ENCODE data around the gene NDUFB8.
A peak's percentile ranks its signal among the peaks of the same experiment; 100 is the strongest.

Gene NDUFB8

DNA sequence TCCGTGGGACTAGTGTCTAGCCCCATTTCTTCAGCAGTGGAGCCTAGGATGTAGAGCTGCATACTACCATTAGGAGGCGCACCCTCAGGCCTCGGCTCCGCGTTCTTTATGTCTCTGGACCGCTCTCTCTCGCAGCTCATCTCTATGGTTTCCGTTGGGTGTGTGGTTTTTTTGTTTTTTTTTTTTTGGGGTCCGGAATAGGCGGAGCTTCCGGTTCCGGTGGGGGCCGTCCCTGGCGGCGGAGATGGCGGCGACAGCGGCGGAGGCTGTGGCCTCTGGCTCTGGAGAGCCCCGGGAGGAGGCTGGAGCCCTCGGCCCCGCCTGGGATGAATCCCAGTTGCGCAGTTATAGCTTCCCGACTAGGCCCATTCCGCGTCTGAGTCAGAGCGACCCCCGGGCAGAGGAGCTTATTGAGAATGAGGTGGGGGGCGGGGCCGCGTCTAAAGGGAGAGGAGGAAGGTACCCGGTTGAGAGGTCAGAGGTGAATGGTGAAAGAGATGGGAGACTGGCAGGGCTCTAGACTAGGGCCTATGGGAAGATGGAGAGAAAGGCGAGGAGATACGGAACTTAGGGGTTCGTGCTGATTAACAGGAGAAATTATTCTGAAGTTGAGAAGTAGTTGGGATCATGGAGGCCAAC lies 6.2 kb upstream of the NDUFB8 start, which contains the start of gene HIF1AN:
TSS of gene HIF1AN (plus strand) at position 229 of the 639 bp plus-strand sequence. CDS start at position 245, 16 bp downstream.
- DNase-seq: peak; percentile 96 to 98 (median 98)

DNA sequence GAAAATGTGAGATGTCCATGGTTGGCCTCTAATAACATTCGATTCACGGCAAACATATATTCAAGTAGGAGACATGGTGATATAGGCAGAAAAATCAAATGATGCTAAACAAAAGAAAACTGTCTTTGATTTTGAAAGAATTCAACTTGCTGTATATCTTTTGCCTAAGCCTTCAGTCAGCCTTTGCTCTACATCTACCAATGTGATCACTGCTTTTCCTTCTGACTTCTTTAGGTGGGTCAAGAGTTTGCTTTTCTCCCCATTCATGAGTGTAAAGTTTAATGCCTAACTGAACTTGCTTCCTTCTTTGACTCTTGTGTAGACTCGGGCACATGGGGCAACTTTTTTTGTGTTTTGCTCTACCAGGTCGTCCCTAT lies 5.7 kb upstream of the NDUFB8 start:
- DNase-seq: no peak

DNA sequence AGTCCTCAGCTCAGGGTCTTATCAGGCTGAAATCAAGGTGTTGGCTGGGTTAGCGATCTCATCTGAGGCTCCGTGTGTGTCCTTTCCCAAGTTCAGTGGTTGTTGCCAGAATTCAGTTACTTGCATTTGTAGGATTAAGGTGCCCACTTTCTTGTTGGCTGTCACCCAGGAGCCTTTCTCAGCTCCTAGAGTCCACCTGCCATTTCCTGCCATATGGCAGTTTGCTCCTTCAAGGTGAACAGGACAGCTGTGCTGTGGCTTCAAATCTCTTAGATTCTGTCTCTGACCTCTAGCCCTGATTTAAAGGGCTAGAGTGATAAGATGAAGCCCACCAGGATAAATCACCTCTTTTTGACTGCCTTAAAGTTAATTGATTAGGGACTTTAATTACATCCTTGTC lies 5.1 kb upstream of the NDUFB8 start:
- DNase-seq: no peak

DNA sequence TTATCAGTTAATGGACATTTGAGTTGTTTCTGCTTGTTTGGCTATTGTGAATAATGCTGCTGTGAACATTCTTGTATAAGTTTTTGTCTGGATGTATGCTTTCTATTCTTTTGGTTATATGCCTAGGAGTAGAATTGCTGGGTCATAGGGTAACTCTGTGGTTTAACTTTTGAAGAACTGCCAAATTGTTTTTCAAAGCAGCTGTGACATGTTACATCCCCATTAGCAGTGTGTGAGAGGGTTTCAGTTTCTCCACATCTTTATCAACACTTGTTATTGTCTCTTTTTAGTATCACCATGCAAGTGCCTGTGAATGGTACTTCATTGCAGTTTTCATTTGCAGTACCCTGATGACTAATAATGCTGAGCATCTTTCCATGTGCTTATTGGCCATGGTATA lies 2.1 kb upstream of the NDUFB8 start:
- no peak for DNase-seq

DNA sequence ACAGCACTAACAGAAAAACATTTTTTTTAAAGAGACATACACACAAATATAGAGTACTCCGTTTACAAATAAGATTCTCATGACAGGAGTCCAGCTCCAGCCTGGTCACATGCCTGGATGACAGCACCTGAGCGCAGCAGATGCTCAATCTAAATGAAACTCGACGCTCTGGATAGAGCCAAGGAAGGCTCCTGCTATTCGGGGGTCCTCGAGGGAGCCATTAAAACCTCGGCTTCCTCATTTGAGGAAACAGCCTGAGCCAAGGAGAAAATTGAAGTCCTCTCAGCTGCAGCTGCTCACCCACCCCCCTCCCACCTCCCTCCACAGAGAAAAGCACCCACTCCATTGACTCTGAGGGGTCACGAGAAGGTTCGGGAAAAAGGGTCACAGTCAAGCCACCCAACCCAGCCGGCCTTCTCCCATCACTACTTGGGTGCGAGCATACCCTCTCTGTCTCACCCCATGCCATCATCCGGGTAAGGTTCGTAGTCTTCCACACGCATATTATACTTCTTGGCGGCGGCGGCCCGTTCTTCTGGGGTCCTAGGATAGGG lies 673 bp downstream of the NDUFB8 start:
- DNase-seq: peak; percentile 21 to 41 (median 38)

DNA sequence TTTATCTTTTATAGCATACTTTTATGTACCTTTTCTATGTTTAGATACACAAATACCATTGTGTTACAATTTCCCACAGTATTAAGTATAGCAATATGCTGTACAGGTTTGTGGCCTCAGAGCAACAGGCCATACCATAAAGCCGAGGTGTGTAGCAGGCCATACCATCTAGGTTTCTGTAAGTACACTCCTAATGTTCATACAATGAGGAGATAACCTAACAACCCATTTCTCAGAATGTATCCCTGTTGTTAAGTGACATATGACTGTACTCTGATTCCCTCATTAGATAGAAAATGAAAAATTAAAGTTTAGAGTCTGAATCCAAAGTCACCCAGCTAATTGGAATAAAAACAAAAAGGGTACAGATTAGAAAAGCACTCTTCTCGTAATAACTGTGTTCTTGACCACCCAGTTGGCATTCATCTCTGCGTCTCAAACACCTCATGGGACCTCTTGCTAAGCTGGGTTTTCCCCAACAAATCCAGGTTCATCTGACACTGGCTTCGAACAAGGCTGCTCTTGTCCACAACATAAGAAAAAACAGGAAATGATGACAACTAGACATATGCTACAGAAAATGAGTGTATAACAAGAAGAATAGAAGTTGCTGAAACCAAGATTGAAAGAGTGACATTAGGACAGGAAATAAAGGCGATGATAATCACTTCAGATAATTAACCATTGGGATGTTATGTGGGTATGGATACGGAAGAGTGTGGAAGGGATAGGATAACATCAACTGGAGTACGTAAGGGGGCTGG lies 1.4 kb downstream of the NDUFB8 start:
- peak in 2 of 4 experiments; percentile 14 to 38 for DNase-seq

DNA sequence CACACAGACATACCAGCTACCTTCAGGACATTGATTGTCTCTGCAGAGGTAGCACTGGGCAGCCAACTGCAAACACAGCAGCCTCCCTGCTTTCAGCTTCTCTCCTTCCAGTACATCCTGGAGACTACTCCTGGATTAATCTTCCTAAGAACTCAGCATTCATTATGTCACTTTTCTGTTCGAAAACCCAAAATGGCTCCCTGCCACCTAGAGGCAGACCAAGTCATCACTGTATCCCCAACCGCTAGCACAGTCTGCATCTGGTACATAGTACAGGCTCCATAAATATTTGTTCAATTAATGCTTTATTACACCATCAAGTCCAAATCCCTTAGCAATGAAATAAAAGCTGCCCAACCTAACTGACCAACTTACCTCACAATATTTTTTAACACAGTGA lies 5.0 kb downstream of the NDUFB8 start:
- DNase-seq: no peak

DNA sequence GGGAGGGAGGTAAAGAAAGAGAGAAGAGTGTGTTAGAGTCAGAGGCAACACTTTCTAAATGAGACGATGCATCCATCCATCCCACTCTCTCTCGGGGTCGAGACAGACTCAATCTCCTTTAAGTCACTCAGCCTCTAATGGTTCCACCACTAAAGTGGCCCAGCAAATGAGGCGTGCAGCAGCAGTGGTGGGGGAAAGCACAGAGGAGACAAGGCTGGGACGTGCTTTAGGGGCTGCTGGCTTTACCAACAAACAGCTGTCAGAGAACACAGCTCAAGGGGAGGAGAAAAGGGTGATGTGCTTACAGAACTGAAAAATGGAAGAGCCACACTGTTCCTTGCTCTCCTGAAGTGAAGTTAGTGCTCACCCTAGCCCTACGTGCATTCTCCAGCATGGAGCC lies 5.5 kb downstream of the NDUFB8 start:
- DNase-seq: no peak

DNA sequence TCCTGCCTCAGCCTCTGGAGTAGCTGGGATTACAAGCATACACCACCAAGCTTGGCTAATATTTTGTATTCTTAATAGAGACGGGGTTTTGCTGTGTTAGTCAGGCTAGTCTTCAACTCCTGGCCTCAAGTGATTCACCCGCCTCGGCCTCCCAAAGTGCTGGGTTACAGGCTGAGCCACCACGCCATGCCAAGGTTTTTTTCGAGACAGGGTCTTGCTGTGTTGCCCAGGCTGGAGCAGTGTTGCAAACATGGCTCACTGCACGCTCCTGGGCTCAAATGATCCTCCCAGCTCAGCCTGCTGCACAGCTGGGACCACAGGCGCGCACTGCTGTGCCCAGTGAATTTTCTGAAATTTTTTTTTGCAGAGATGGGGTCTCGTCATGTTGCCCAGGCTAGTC lies 6.7 kb downstream of the NDUFB8 start:
- DNase-seq: no peak

DNA sequence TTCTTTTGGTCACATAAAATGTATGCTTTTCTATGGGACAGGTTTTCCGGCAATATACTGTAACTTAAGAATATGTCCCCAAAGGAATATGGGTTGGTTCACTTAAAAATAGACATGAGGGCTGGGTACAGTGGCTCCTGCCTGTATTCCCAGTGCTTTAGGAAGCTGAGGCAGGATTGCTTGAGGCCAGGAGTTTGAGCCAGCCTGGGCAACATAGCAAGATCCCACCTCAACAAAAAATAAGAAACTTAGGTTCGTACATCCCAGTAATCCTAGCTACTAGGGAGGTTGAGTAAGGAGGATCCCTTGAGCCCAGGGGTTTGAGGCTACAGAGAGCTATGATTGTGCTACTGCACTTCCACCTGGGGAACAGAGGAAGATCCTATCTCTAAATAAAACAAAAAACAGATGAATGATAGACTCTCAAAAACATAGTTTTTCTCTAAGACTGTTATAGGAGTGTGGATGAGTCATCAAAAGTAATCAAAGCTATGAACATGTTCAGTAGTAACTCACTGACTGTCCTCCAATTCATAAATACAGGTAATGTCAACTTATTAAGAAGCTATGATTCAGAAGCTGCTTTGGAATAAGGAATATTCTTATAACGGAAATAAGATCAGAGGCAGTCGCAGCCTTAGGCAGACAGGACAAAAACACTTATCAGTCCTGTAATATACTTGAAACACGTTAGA lies 7.4 kb downstream of the NDUFB8 start:
- DNase-seq: no peak

DNA sequence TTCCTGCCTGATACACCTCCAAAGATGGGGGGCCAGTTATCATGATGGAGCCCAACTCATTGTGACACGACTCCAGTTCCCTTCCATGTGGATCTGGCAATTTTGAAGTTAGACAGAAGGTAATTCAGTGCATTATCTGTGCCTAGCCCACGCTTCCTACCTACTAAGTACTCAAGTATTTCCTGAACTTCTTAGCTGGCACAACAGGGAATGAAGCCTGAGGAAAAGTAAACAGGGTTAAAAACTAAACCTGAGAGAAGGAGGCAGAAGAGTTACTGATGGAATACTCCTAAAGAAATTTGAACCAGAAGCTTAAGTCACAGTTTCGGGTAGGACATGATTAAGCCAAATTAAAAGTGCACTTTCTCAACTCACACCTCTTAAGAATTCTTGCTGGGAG lies 8.9 kb downstream of the NDUFB8 start:
- no peak for DNase-seq

DNA sequence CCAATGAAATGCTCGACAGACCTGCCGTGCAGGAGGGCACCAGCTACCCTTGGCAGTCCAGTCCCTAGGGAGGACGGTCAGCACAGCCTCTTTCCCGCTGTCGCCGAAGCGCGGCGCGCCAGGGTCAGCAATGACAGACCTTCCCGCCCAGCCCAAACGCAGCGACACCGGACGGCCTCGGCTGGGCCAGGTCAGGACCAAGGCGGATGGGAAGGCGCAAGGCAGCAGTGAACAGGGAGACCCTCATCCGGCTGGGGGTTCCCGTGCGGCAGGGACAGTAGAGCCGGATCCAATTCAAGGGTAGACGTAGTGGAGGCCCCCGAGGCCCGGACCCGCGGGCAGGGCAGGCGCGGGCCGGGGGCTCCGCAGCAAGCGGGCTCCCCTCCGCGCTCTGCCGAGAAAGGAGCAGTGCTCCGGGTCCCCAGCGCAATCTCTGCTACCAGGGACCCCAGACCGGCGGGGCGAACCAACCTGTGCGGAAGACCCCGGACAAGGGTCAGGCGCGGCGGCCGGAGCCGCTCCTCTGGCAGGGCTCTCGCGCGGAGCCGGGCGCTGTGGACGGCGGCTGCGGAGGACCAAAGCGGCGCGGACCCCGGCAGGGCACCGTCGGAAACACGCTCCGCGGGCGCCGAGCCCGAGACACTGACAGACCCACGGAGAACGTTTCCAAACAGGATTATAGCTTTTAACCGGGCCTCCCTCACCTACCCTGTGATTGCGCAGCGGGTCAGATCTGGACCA lies 10.2 kb downstream of the NDUFB8 start, which contains the start of gene SEC31B:
TSS of gene SEC31B (minus strand) at position 551 of the 741 bp plus-strand sequence. CDS start 2,909 bp downstream, outside the sequence.
- no peak for DNase-seq

DNA sequence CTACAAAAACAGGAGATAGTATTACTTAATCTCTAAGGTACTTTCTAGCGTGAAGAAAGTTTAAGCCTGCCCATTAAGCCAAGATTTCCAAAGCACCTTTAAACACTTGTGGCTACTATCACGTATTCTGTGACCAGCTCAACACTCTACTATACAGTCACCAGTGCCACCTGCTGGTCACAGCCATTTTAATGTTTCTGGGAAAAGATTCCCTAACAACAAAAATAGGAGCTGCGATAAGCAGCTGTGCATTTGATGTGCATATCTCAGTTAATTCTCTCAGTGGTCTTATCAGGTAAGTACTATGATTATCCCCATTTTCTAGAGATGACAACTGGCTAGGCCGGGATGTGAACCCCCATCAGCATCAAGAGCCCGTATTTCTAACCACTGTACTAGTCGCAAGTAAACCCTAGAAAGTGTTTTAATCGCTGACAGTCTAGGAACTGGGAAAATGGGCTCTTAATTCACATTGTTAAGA lies 10.9 kb downstream of the NDUFB8 start:
- DNase-seq: peak; percentile 71 to 85 (median 80)

DNA sequence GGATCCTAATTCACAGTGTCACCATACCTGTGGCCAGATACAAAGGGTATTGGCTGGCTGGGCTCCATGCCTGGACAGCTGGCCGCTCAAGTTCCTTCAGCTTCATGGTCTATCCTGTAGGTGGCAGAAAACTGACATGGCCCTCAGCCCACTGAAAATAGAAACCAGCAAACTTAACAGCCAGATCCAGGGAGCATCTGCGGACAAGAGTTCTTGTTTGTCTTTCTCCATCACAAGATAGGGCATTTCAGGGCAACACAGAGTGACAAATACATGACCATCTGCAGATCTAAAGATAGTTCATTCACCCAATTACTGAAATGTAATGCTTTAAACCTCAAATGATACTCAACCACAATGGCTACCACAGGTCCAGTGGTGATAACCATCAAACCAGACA lies 12.8 kb downstream of the NDUFB8 start:
- DNase-seq: no peak

DNA sequence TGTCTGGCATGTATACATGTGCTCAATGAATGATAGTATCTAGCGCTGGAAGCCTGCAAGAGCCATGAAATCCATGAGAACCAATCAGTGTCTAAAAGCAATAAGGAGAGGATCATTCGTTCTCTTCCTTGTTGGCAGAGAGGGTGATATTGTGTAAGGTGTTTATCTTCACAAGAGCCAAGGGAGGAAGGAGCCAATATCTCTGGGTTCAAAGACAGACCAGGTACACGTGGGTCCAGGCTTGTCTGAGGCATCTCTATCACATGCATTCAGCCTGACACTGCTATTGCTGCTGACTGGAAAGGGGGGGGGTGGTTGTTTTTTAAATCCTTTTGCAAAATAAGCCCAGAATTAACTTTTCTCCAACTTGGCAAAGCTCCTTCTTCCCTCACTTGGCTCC lies 14.1 kb downstream of the NDUFB8 start:
- DNase-seq: no peak

DNA sequence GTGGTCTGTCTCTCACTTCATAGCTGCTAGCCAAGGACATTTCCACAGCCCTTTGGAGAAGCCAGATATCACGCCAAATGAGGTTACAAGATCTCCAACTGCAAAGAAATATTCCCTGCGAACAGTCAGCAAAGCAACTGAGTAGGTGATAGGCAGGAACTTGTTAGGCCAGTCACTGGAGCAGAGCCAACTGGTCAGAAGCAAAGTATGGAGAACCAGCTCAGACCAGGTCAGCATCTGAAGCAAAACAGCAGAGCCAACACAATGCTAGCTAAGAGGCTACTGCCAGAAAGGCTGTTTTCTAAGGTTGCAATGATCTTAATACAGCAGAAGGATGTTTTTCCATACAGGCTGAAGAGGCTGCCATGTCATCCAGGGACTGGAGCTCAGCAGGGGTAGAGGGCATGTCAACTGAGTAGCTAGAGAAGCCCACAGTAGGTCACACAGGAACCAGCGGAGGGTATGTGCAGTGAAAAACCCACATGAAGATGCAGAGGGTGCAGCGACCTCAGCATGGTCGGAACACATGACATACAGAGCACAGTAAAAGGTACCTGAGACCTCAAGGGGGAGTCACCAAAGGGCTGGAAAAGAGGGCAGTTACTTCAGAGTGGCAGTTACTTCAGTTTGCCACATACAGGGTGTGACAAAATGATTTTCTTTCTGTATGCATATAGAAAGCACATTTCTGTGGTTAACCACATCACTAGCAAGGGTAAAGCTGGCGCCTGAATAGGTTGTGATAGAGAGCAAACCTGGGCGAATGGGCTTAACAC lies 18.9 kb downstream of the NDUFB8 start:
- DNase-seq: no peak

DNA sequence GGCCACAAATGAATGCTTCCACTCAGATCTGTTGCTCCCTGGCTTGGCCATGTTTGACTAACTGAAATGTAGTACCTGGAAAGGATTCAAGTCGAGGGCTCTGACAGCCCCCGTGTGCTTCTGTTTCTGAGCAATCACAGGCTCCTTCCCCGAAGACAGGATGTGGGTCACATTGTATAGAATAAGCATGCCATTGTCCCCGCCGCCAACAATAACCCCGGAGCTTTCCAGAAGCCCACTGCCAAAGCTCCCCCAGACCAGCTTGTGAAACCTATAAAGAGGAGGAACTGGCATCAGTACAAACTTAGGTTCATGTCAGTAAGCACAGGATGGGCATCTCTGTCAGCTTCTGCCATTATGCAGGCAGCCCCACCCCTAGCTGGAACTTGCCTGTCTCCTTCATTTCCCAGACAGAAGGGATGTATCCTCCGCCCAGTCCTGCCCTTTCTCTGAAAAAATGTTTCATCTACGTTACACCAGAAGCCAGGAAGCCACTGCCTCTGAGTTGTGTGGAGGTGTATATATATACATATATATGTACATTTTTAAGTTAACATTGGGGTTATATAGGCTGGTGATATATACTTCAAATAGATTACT lies 20.3 kb downstream of the NDUFB8 start:
- no peak for DNase-seq

DNA sequence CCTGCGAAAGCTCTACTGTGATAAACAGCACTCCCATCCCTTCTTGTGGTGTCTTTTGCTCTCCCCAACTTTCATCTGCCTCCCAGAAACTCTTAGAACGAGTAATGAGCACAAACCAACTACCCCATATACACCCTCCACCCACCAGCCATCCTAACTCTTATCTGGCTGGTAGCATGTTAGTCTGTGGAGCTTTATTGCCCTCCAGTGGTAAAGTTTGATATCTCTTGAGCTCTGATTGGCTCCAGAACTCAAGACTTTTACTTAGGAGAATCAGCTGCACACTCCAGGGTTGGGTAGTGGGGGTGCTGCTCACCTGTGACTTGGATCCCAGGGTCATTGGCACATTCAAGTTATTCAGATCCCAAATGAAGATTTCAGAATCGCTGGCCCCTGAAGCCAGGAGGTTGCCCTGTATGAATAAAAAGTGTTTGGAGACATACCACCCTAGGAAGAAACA lies 20.9 kb downstream of the NDUFB8 start:
- peak; percentile 53 to 62 (median 59) for DNase-seq

DNA sequence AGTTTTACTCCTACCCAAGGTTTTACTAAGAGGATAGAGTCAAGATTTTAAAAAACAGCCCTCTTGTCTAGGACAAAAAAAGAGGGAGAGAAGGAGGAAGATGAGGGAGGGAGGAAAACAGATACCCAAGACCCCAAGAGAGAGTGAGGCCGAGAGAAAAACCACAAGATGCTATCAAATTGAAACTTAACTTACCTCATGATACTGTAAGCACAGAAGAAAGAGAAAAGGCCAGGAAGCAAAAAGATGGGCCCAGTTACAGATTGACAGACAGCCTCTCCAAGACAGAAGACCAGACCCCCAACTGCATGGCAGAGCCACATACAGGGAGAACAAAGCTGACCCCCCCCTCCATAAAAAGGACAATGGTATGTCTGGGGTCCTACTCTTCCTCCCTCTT lies 21.4 kb downstream of the NDUFB8 start:
- no peak for DNase-seq

DNA sequence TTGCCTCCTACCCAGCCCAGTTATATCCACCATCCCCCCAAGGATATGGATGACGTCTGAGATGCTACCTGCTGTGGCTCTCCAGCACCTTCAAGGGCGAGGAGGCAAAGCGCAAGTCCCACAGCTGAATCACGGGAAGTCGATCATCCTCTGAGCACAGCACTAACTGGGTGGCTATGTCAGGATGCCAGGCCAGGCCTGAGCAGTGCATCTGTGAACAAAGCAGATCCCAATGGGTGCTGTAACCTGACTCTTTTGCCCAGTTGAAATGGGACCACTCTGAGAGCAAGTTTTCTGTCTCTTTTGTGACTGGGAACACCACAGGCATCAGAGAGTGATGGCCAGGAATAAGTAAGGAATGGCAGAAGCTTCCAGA lies 22.3 kb downstream of the NDUFB8 start:
- no peak for DNase-seq

Data from suppressor macrophage (primary cell).